ENCODE measurements around the gene CILP.
"Not testable (repeated sequence)": the region's sequence is repeated elsewhere in the genome, so short reads cannot be mapped to it uniquely, and the experiment has no call there.

The CILP gene

GRCh38 chr15:65226901-65227300 lies 15.6 kb upstream of the CILP start:
- DNase-seq (ENCODE audit: low read depth in 3 of 3, low spot score in 1 of 3): not testable (repeated sequence)

- no peak for DNase-seq (ENCODE audit: low read depth in 3 of 3, low spot score in 1 of 3)
Observed at GRCh38 chr15:65226221-65226620, 14.9 kb upstream of the CILP start.

DNA sequence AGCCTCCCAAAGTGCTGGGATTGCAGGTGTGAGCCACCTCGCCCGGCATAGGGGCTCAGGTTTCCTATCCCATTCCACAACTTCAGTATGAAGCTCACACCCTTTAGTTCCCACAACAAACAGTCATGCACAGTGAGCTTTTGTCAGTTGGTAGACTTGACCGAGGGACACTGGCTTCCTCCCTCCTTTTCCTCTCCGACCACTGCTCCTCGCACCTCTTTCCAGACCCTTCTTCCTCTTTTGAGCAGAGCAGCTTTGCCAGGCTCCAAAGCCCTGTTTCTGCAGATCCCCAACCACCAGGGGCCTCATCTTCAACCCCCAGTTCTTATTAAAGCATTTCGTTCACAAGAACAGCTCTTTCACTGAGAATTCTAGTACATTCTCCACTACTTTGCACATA lies 12.7 kb upstream of the CILP start:
- DNase-seq (ENCODE audit: low read depth in 3 of 3, low spot score in 1 of 3): no peak

DNA sequence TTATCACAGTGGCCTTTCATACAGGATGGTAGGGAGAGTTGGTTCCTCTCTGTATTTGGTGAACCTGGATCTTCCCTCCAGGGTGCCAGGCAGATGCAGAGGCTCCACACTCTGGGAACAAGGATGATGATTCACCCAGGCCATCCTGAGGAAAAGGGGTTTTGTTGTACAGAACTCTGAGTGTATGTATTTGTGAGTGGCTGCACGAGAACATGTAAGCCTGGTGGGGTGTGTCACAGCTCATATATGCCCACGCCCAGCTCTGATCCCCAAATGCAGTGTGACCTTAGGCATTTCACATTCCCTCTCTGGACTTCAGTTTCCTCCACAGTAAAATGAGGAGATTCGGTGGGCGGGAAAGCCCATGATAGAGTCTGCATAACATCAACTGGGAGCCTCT lies 11.6 kb upstream of the CILP start:
- DNase-seq (ENCODE audit: low read depth in 3 of 3, low spot score in 1 of 3): no peak

DNA sequence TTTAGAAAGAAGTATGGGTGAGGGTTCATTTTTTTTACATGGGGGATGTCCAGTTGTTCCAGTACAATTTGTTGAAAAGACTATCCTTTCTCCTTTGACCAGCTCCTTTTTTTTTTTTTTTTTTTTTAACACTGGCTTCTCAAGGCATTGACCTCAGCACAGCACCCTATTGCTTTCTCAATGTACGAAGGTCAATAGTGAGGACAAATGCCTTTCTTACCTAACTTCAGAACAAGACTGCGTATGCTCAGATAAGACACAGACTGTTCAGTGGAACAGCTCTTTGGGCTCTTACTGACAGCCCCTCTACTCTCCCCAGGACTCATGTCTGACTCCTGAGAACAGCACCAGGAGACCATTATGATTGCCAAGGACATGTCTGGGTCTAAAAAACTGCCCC lies 10.4 kb upstream of the CILP start:
- DNase-seq (ENCODE audit: low read depth in 3 of 3, low spot score in 1 of 3): no peak

- DNase-seq (ENCODE audit: low read depth in 3 of 3, low spot score in 1 of 3): no peak
Observed at GRCh38 chr15:65219137-65219536, 7.9 kb upstream of the CILP start.

DNA sequence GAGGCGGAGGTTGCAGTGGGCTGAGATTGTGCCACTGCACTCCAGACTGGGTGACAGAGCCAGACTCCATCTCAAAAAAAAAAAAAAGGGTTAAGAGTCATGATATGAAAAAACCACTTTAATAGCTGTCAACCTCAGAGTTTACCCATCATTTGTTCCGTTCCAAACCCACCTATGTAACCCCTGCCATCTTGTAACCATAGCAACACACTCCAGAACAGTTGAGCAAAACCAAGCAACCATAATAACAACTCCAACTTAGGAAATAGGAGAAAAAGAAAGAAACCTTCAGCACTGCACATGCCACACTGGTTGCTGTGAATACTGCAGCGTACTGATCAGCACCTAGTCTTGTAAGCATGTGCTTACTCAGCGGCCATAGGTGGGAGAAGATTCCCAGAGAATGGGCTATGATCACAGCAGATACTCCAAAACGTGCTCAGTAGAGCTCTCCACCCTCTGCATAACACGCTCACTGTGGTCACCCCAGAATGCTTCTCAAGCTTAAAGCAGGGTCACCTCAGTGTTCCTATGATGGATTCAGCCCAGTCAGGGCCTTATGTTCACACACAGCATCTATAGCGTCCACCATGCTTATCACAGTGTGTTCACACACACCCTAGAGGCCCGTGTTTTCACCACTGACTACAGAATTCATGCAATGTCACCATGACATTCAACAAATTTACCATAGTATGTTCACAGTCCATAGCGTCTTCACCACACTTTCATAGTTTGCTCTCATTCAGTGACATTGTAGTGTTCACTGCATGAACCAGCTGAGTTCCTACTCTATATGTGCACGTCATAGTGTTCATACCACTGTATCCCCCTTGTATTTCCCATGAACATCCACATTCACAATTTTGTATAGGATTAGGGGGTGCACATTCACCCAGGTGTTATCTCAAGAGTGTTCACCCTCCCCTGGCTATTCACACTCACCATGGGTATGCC lies 6.5 kb upstream of the CILP start:
- DNase-seq (ENCODE audit: low read depth in 3 of 3, low spot score in 1 of 3): no peak

DNA sequence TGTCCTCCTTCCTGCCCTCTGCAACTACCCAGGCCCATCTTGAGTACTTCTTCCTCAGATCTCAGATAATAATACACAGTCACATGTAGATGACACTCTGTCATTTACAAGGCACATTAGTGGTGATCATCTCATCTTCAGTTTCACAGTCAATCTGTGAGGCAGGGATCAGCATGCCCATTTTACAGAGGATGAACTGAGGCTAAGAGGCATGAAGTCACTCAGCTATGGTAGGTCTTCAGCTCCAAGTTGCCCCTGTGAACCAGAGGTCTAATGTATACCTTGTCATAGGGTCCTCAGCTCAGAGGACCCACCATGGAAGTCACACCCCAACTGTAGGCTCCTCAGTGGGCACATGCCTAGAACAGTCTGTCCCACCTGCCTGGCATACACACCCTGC lies 4.2 kb upstream of the CILP start:
- no peak for DNase-seq (ENCODE audit: low read depth in 3 of 3, low spot score in 1 of 3)

GRCh38 chr15:65214010-65214409 lies 2.7 kb upstream of the CILP start:
- DNase-seq (ENCODE audit: low read depth in 3 of 3, low spot score in 1 of 3): no peak

DNA sequence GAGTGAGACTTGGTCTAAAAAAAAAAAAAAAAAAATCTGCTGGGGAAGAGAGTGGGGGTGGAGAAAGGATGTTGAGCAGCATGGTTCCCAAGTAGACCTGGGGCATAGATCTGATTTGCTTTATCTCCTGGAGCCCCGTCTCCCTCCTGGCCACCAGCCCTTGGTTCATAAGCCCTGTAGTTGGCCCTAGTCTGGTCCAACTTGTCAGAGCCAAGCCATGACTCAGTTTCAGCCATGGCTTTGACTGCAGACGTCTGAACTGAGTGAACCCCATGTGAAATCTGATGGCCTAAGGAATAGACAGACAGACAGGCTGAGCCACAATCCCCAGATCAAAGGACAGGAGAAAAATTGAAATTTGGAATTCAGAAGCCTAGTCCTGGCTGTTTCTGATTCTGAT lies 2.0 kb upstream of the CILP start:
- DNase-seq (ENCODE audit: low read depth in 3 of 3, low spot score in 1 of 3): no peak

GRCh38 chr15:65212097-65212496 lies 824 bp upstream of the CILP start:
- DNase-seq (ENCODE audit: low read depth in 3 of 3, low spot score in 1 of 3): peak in 2 of 3 donors; percentile 2 to 13

DNA sequence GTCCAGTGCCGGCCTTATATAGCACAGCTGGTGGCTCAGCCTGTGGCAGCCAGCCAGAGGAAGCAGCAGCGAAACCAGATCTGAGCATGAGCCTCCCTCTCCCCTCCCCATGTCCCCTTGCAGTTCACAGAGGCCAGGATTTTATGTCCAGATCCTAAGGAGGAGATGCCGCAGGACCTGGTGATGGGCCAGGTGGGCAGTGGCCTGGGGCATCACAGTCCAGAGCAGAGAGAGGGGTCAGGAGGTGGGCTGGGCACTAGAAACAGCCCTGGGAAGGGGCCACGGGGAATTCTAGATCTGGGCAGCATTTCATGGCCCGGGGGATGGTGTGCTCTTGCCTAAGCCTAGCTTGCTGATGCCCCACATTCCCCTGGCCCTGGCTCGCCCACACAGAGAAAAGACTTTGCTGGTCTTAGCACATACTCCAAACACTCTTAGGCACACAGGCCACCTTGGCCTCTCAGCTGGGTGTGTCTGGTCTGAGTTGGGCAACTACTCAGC lies 259 bp upstream of the CILP start:
- no peak for DNase-seq (ENCODE audit: low read depth in 3 of 3, low spot score in 1 of 3)

DNA sequence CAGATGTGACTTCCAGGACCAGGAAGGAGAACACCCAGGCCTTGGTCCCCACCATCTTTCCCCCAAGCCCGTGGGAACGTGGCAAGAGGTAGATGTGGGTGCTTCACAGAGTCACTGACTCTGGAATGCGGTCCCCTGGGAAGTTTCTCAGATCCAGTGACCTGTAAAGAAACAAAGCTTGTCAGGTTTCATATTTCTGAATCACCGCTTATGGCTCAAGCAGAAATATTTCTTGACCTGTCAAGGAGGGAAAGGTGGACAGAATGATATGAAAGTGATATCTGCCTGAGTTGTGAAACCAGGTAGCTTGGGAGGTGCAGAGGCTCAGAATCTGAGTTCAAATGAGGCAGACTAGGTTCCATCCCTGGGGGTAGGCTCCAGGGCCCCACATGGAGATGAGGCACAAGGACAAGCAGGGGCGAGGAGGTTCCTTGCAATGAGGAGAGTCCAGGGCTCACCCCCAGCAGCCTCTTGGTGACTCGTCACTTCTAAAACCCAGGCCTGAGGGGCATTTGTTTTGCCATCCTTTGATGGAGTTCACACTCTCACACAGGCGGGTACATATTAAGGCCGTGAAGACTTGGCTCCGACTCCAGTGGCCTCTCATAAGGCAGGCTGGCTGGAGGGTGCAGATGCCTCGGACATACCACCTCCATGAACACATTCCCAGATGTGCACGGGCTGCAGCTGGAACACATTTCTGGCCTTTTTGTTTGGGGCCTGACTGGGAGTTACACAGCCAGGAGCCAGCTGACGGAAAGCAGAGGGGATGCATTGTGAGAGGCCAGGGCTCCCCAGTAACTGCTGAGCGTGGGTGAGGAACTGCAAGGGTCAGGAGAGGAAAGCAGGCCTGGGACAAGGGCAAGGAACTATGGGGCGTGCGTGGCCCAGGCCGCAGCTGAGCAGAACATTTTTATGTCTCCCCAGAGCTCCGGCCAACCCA lies 1.3 kb downstream of the CILP start:
- no peak for DNase-seq (ENCODE audit: low read depth in 3 of 3, low spot score in 1 of 3)

DNA sequence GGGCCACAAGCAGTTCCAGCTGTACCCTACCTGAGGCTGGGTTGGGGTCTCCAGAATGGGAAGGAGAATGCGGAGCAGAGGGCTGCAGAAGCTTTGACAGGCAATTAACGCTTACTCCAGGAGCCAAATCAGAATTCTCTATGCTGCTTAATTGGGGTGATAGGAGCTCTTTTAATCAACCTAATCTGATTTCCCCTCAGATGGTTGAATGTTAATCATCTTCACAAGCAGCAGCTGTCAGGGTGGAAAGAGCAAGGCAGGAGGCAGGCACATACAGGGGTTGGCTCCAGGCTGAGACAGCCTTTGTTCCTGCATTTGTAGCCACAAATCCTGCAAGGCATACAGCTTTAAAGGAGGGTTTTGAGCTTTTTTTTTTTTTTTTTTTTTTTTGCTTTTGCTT lies 2.6 kb downstream of the CILP start:
- DNase-seq (ENCODE audit: low read depth in 3 of 3, low spot score in 1 of 3): no peak

DNA sequence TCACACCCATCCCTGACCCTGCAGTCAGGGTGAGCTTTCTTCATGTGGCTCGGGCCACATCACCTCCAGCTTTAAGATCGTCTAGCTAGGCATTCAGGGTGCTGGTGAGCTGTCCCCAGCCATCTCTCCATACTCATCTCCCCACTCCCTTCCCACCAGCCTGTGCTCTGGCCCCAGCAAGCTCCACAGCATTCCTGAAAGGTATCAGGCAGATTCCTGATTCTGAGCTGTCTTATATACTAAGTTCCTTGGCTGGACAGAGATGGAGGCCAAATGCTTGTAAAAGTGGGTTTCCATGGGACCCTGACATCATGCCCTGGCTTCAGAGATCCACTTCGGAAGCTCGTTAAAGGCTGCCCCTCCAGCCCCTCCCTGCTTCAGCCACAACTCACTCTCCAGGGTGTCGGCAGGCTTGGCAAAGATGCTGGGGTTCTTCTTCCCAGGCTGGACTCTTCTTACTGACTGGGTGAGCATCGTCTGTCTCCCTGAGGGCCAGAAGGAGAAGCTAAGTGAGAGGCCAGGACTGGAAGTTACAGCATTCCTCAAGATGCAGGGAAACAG lies 3.9 kb downstream of the CILP start:
- DNase-seq (ENCODE audit: low read depth in 3 of 3, low spot score in 1 of 3): no peak

- DNase-seq (ENCODE audit: low read depth in 3 of 3, low spot score in 1 of 3): no peak
Observed at GRCh38 chr15:65206750-65207149, 4.5 kb downstream of the CILP start.

DNA sequence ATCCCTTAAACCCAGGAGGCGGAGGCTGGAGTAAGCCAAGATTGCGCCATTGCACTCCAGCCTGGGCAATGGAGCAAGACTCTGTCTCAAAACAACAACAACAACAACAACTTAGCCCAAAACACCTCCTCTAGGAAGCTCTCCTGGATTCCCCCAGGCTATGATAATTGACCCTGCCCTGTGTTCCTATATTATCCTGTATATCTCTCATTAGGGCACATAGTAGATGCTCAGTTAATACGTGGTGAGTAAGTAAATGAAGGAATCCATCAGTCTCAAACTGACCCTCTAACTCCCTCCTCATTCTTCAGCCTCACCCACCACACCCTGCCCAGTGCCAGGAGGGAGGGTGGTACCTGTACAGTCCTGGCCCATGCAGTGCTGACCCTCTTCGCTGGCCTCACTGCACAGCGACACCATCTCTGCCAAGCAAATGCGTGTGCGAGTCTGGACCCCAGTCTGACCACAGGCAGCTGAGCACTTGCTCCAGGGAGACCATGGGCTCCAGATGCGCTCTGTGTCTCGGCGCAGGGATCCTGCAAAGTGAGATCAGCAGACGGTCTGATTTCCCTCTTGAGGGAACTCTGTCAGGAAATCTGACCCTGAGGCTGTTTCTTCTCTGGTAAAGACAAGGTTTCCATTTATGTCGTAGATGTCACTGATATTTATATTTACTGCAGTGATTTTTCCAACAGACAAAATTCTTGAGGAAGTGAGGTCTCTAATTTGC lies 6.2 kb downstream of the CILP start:
- no peak for DNase-seq (ENCODE audit: low read depth in 3 of 3, low spot score in 1 of 3)

DNA sequence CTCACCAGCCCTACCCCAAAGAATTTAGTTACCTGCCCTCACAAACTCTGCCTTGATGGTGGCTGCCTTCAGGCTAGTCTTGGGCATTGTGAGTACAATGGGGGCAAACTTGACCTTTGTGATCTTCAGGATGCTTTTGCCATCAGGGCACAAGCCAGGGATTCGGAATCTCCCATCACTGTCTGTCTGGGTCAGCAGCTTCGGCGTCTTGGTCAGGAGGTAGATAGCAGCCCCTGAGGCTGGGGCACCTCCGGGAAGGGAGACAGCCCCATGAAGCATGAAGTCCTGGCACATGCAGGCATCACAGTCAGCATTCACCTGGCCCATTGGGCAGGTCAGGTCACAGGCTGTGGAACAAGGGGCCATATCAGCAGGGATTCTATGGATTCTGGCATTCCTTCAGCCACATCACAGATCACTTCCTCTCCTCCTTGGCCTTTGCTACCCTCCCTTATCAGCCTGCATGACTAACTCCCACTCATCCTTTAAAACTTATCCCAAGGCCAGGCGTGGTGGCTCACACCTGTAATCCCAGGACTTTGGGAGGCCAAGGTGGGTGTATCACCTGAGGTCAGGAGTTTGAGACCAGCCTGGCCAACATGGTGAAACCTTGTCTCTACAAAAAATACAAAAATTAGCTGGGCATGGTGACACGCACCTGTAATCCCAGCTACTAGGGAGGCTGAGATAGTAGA lies 6.9 kb downstream of the CILP start:
- DNase-seq (ENCODE audit: low read depth in 3 of 3, low spot score in 1 of 3): no peak

DNA sequence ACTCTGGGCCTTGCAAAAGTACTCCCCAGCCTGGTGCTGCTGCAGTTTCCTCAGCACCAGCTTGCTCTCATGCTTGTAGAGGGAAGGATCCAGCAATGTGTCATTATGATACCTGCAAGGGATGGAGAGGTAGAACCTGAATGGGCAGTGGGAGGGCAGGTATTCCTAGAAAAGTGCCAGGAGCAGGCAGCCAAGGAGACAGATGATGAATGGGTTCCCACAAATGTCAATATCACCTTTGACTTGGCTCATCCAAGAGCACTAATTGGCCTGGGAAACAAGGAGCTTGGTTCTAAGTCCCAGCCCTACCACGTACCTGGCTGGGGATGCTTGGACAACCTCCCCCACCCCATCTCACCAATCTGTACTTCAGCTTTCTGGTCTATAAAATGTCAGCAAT lies 9.4 kb downstream of the CILP start:
- DNase-seq (ENCODE audit: low read depth in 3 of 3, low spot score in 1 of 3): no peak

GRCh38 chr15:65198571-65198970 lies 12.7 kb downstream of the CILP start:
- DNase-seq (ENCODE audit: low read depth in 3 of 3, low spot score in 1 of 3): no peak

All from stimulated activated CD4-positive, alpha-beta T cell treated with anti-CD3 and anti-CD28 coated beads, TNF-alpha, amount 100 ng/mL, for 1 hour (primary cell).